ENCODE data around the gene BCL11A. TPM values are rescaled to one million over a fixed set of nuclear protein-coding genes. Genes with fewer than 3 reads are reported as not detected.

Gene BCL11A
- total RNA-seq, 1 experiment from 2014 or later = 1.3 TPM

GRCh38 chr2:60504049-60504448 is 49.4 kb downstream of the BCL11A start:
- POLR2A ChIA-PET (ENCODE audit: low non-redundant PET) = no interaction called here
- intact Hi-C loops (cut with micrococcal nuclease; ENCODE audit: unreplicated experiment) = no loop called here

GRCh38 chr2:60502144-60502543 is 51.3 kb downstream of the BCL11A start:
- H3K4me1 ChIP-seq (ENCODE audit: insufficient read depth, low read length, poor library complexity, severe bottlenecking) = no peaks in the 10 kb centered on the region
- no TSS peak for BruUV-seq (replicated peaks)
- H3K4me3 ChIP-seq (ENCODE audit: low read depth, low read length, poor library complexity, severe bottlenecking) = no peak overlapping the region
- H3K27ac ChIP-seq (ENCODE audit: low read depth, low read length, poor library complexity, severe bottlenecking) = no peak overlapping the region
- ChIA-PET CTCF (no interaction called here), POLR2A (ENCODE audit: low non-redundant PET) (no interaction called here)
- TF ChIP-seq CTCF (conservative IDR thresholded peaks at IDR 0.05; ENCODE audit: low read depth, low read length) = no peak
- TF ChIP-seq EZH2 (IDR thresholded peaks at IDR 0.05; ENCODE audit: borderline replicate concordance, low read depth, low read length, poor library complexity, severe bottlenecking) = no peak
- intact Hi-C loops (cut with micrococcal nuclease; ENCODE audit: unreplicated experiment) = no loop called here
- no peaks in the 10 kb centered on the region for H3K9me3 ChIP-seq (ENCODE audit: low read depth, low read length, poor library complexity, severe bottlenecking)
- no peak for DNase-seq (ENCODE audit: low spot score)
- peaks cover 35% of the 10 kb centered on the region for H3K27me3 ChIP-seq (replicated peaks; ENCODE audit: insufficient read depth, low read depth, low read length, poor library complexity)
- no peaks in the 10 kb centered on the region for H3K36me3 ChIP-seq (ENCODE audit: insufficient read depth, low read length, poor library complexity, severe bottlenecking)

More at GRCh38 chr2:60504049-60504448, 49.4 kb downstream of the BCL11A start:
- CTCF ChIA-PET = no interaction called here
- no peak overlapping the region for H3K4me3 ChIP-seq (ENCODE audit: low read depth, low read length, poor library complexity, severe bottlenecking)
- no peak overlapping the region for H3K27ac ChIP-seq (ENCODE audit: low read depth, low read length, poor library complexity, severe bottlenecking)
- H3K36me3 ChIP-seq (ENCODE audit: insufficient read depth, low read length, poor library complexity, severe bottlenecking) = no peaks in the 10 kb centered on the region
- H3K9me3 ChIP-seq (ENCODE audit: low read depth, low read length, poor library complexity, severe bottlenecking) = no peaks in the 10 kb centered on the region
- no peaks in the 10 kb centered on the region for H3K4me1 ChIP-seq (ENCODE audit: insufficient read depth, low read length, poor library complexity, severe bottlenecking)
- BruUV-seq (replicated peaks) = no TSS peak
- no peak for DNase-seq (ENCODE audit: low spot score)
- TF ChIP-seq EZH2 (IDR thresholded peaks at IDR 0.05; ENCODE audit: borderline replicate concordance, low read depth, low read length, poor library complexity, severe bottlenecking) (no peak), CTCF (conservative IDR thresholded peaks at IDR 0.05; ENCODE audit: low read depth, low read length) (no peak)
- peaks cover 35% of the 10 kb centered on the region for H3K27me3 ChIP-seq (replicated peaks; ENCODE audit: insufficient read depth, low read depth, low read length, poor library complexity)

- no TSS peak for BruUV-seq (replicated peaks)
- ChIA-PET POLR2A (ENCODE audit: low non-redundant PET) (no interaction called here), CTCF (no interaction called here)
- intact Hi-C loops (cut with micrococcal nuclease; ENCODE audit: unreplicated experiment) = no loop called here
- DNase-seq (ENCODE audit: low spot score) = no peak
- Histone ChIP-seq H3K4me3 (ENCODE audit: low read depth, low read length, poor library complexity, severe bottlenecking) (no peak overlapping the region), H3K27ac (ENCODE audit: low read depth, low read length, poor library complexity, severe bottlenecking) (no peak overlapping the region), H3K9me3 (ENCODE audit: low read depth, low read length, poor library complexity, severe bottlenecking) (no peaks in the 10 kb centered on the region), H3K27me3 (replicated peaks; ENCODE audit: insufficient read depth, low read depth, low read length, poor library complexity) (peaks cover 42% of the 10 kb centered on the region), H3K4me1 (ENCODE audit: insufficient read depth, low read length, poor library complexity, severe bottlenecking) (no peaks in the 10 kb centered on the region), H3K36me3 (ENCODE audit: insufficient read depth, low read length, poor library complexity, severe bottlenecking) (no peaks in the 10 kb centered on the region)
- no peak for TF ChIP-seq EZH2 (IDR thresholded peaks at IDR 0.05; ENCODE audit: borderline replicate concordance, low read depth, low read length, poor library complexity, severe bottlenecking)
These were observed 52.6 kb downstream of the BCL11A start for GRCh38 chr2:60500861-60501260.

- Histone ChIP-seq H3K4me1 (ENCODE audit: insufficient read depth, low read length, poor library complexity, severe bottlenecking) (no peaks in the 10 kb centered on the region), H3K9me3 (ENCODE audit: low read depth, low read length, poor library complexity, severe bottlenecking) (no peaks in the 10 kb centered on the region), H3K4me3 (ENCODE audit: low read depth, low read length, poor library complexity, severe bottlenecking) (no peak overlapping the region), H3K27me3 (replicated peaks; ENCODE audit: insufficient read depth, low read depth, low read length, poor library complexity) (peaks cover 42% of the 10 kb centered on the region), H3K27ac (ENCODE audit: low read depth, low read length, poor library complexity, severe bottlenecking) (no peak overlapping the region), H3K36me3 (ENCODE audit: insufficient read depth, low read length, poor library complexity, severe bottlenecking) (no peaks in the 10 kb centered on the region)
- DNase-seq (ENCODE audit: low spot score) = no peak
- ChIA-PET POLR2A (ENCODE audit: low non-redundant PET) (no interaction called here), CTCF (no interaction called here)
- TF ChIP-seq EZH2 (IDR thresholded peaks at IDR 0.05; ENCODE audit: borderline replicate concordance, low read depth, low read length, poor library complexity, severe bottlenecking) (no peak), CTCF (conservative IDR thresholded peaks at IDR 0.05; ENCODE audit: low read depth, low read length) (no peak)
- no TSS peak for BruUV-seq (replicated peaks)
- intact Hi-C loops (cut with micrococcal nuclease; ENCODE audit: unreplicated experiment) = no loop called here
These were observed 53.7 kb downstream of the BCL11A start for GRCh38 chr2:60499651-60500265.

Measured in A673 (cell line).